Measurements from ENCODE around the gene ZBED6. TPM values are rescaled to one million over a fixed set of nuclear protein-coding genes. Genes with fewer than 3 reads are reported as not detected.

Gene ZBED6
- 1.3 to 4.9 TPM (median 2.7 TPM) in 5 replicates for total RNA-seq (2022; extraction: Qiagen RNA extraction; ENCODE audit: low read depth)

DNA sequence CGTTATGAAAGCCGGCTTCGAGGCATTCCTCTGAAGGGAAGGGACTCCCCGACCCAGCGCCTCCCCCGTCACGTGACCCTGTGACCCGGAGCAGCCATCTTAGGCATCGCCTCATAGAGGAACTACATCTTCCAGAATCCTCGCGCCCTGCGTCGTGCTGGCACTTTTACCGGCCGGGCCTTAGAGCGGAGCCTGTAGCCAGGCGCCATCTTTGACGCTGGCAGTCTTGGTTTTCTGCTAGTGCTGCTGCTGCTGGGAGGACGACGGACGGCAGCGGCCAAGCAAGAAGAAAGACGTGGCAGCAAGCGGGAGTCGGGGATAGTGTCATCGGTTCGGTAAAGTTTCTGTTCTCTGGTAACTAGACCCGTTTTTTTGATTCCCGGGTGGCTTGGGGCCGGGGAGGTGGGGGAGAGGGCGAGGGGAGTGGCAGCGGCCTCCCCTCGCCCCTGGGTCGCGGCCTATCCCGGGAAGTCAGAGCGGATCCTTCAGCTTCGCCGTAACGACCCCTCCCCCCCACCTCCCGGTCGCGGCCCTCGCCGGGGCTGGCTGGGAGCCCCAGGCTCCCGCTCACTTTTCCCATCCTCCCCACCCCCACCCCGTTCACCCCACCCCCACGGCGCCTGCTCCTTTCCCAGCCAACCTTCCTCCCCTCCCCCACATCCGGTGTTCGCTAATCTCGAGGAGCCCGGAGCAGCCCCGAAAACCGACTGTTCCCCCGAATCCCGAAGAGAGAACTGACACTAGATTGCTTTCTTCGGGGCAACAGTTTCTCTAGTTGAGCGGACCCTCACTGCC, at the start of gene ZBED6, which contains the start of gene ZC3H11A:
ZBED6 (plus strand) TSS at position 183 of the 795 bp plus-strand sequence. CDS start 1,900 bp downstream, outside the sequence.
ZC3H11A (plus strand) TSS at position 183 of the 795 bp plus-strand sequence. CDS start 21,448 bp downstream, outside the sequence.

GRCh38 chr1:203765029-203765837, 30.2 kb upstream of the ZBED6 start, which contains the start of gene LAX1:
TSS of gene LAX1 (plus strand) at chr1:203765183. CDS start at chr1:203765566, 383 bp downstream.

Other genes with a start within 250 kb of the ZBED6 start
- 12.0 to 21.8 TPM (median 18.1 TPM) in 5 replicates for gene ATP2B4, start 168.8 kb upstream of the ZBED6 start, total RNA-seq (2022; extraction: Qiagen RNA extraction; ENCODE audit: low read depth)
- gene LAX1, start 30.4 kb upstream of the ZBED6 start, total RNA-seq (2022; extraction: Qiagen RNA extraction; ENCODE audit: low read depth), result not detected in 5 replicates
- 38.0 to 53.0 TPM (median 43.0 TPM) in 5 replicates for gene ZC3H11A, start within 50 bp of the ZBED6 start, total RNA-seq (2022; extraction: Qiagen RNA extraction; ENCODE audit: low read depth)
- 160 to 269 TPM (median 230 TPM) in 5 replicates for gene SNRPE, start 66.0 kb downstream of the ZBED6 start, total RNA-seq (2022; extraction: Qiagen RNA extraction; ENCODE audit: low read depth)